Activated T-cell treated with anti-CD3 and anti-CD28 coated beads, Interleukin-2, amount 50 U/mL, for 72 hours (primary cell): ENCODE measurements around the gene HOXA6. TPM values are rescaled to one million over a fixed set of nuclear protein-coding genes. Genes with fewer than 3 reads are reported as not detected.
A peak's percentile ranks its signal among the peaks of the same experiment; 100 is the strongest.

Source experiments
- ATAC-seq, 2 donors: fragments of 150-1000 bp; cut with Tn5 transposase; replicated peaks in 1 of 2; 2 replicates each; pipeline ENCODE4 v1.10.0; 2021; ENCODE audit warnings: moderate library complexity in 2 of 2, mild to moderate bottlenecking in 1 of 2
- DNase-seq, 2 donors: peaks; one replicate each; pipeline ENCODE4 v3.0.0; 2021 to 2022; ENCODE audit warnings: mixed read lengths in 1 of 2
- H3K27ac Mint-ChIP-seq: one replicate; pipeline ENCODE4 v1.8.0; 2022; ENCODE audit warnings: mild to moderate bottlenecking, moderate library complexity, mixed read lengths
- H3K27me3 Mint-ChIP-seq: one replicate; pipeline ENCODE4 v1.8.0; 2022; ENCODE audit warnings: low read depth, mixed read lengths
- H3K36me3 Mint-ChIP-seq, 2 donors: one replicate each; pipeline ENCODE4 v1.8.0; 2022; ENCODE audit warnings: mixed read lengths in 2 of 2, mild to moderate bottlenecking in 1 of 2; ENCODE audit not compliant: insufficient read depth in 2 of 2
- H3K4me1 Mint-ChIP-seq: one replicate; pipeline ENCODE4 v1.8.0; 2022; ENCODE audit warnings: low read depth, mixed read lengths
- H3K4me3 Mint-ChIP-seq, 2 donors: one replicate each; pipeline ENCODE4 v1.8.0; 2022; ENCODE audit warnings: mild to moderate bottlenecking in 2 of 2, mixed read lengths in 2 of 2, moderate library complexity in 2 of 2
- H3K9me3 Mint-ChIP-seq, 2 donors: one replicate each; pipeline ENCODE4 v1.8.0; 2022; ENCODE audit warnings: mixed read lengths in 2 of 2
- total RNA-seq, 2 donors: library from RNA; stranded (reverse); gene quantifications; one replicate each; pipeline ENCODE4 v1.2.3, GENCODE V29; 2022

Gene HOXA6
- total RNA-seq, result under 1 TPM in 1 of 2 donors, not detected in 1; 0.31 TPM

DNA sequence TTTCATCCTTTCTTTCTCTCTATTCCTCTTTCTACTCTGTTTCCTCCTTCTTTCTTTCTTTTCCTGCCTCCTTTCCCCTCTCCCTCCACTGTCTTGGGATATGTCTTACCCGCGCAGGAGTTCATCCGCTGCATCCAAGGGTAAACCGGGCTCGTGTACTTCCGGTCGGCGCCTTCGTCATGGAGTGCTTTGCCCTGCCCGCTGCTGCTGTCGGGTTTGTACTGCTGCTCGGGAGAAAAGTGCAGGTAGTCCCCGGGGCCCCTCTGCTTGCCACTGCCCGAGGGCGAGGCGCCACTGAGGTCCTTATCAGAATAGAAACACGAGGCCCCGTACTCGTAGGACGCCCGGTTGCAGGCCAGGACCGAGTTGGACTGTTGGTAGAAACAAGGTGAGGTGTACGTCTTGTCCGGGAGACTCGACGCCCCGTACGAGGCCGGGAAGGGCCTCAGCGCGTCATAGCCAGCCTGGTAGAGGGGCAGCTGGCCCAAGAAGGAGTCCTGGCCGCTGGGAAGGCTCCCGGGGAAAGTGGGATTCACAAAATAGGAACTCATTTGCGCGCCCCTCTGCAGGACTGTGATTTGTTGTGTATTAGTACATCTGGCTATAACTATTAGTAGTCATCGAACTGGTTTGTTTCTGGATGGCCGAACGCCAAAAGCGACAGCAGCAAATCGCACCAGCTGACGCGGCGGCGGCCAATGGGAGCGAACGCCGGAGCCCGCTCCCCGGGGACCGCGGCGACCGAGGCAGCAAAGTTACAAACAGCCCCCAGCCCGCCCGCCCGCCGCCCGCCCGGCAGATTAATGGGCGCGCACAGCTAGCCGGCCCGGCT is at the start of gene HOXA6:
Gene HOXA6 (minus strand): TSS at position 576 of the 832 bp plus-strand sequence. CDS start 25 bp downstream, at position 551.
- H3K4me3 Mint-ChIP-seq, result peak within 1 kb of the TSS; percentile 66 to 84
- no peak within 1 kb of the TSS for H3K27ac Mint-ChIP-seq
- no peak for DNase-seq
- no peak for ATAC-seq
- no peaks in the 10 kb centered on the region for H3K9me3 Mint-ChIP-seq
- peaks cover 74% of the 10 kb centered on the region for H3K27me3 Mint-ChIP-seq
- peaks cover 30% of the 10 kb centered on the region for H3K4me1 Mint-ChIP-seq
- no peaks in the 10 kb centered on the region for H3K36me3 Mint-ChIP-seq

DNA sequence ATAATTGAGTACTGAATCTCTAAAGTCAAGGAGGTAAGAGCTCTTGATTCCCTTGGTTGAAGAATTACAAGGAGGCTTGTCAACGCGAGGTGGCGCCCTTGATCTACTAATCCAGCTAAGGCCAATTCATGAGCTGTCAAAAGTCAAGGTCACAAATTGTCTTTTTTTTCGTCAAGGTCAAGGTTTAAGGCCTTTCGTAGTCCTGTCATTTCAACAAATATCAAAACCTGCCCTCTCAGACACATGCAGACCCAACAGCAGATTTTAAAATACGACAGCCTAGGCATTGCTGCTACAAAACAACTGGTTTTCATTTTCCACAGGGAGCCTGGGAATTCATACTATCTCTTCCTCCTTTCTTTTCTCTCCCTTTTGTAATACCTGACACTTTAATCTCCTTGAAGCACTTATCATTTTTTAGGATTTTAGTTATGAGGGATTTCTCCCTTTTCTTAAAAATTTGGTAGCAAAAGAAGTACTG is 48.8 kb upstream of the HOXA6 start:
- ATAC-seq (peak; percentile 43 to 49), DNase-seq (peak; percentile 85)
- Mint-ChIP-seq H3K27ac (peak overlapping the region; percentile 85), H3K36me3 (no peaks in the 10 kb centered on the region), H3K27me3 (peaks cover 80% of the 10 kb centered on the region), H3K9me3 (no peaks in the 10 kb centered on the region), H3K4me1 (peaks cover 35% of the 10 kb centered on the region), H3K4me3 (no peak overlapping the region)

GRCh38 chr7:27194686-27195379 is 47.3 kb upstream of the HOXA6 start:
- ATAC-seq, result no peak
- Mint-ChIP-seq H3K36me3 (no peaks in the 10 kb centered on the region), H3K9me3 (no peaks in the 10 kb centered on the region), H3K27ac (no peak overlapping the region), H3K4me1 (peaks cover 29% of the 10 kb centered on the region), H3K27me3 (peaks cover 85% of the 10 kb centered on the region), H3K4me3 (no peak overlapping the region)
- DNase-seq, result no peak

DNA sequence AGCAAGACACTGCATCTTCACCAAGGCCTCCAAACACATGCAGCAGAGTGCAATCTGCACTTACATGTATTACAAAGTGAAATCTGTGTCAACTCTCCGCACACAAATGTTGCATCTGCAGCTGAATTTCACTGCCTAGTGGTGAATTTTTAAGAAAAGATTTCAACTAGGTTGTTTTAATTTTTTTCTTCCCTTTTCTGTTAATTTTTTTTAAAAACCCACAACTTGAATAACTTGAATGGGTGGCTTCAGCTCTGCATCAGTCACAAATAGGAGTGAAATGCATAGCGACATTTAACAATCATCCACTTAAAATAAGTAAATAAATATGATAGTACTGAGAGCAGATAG is 46.4 kb upstream of the HOXA6 start:
- Mint-ChIP-seq H3K4me3 (peak overlapping the region; percentile 42 to 51), H3K27ac (no peak overlapping the region), H3K9me3 (no peaks in the 10 kb centered on the region), H3K36me3 (no peaks in the 10 kb centered on the region), H3K4me1 (peaks cover 32% of the 10 kb centered on the region), H3K27me3 (peaks cover 92% of the 10 kb centered on the region)
- DNase-seq (no peak), ATAC-seq (no peak)

DNA sequence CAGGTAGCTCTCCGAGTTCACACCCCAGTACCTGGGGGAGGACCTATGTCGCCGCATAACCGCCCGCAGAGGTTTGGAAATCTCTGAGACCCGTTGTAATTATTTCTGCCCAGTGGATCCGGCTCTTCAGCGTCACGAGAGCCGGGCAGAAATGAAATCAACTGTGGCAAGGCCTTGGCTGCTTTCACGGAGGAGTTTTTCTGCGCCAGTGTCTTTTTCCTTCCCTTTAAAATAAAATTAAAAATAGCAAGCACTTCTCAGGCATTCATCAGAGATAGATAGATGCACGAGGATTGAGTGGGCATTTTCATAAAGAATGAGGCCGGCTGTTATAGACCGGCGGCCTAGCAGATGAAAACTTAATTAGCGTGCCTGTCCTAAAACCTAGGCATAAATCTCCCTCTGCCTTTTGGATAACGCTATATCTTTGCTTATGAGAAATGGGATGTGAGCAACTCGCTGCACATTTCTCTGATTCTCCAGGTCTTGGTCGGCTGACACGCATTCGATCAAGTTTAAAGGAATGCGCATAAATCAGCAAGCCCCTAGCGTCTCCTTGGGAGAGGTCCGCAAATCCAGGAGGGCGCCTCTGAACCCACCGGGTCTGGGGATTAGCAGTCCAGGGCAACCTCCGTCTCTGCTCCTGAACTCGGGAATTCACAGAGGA is 45.9 kb upstream of the HOXA6 start:
- Mint-ChIP-seq H3K4me3 (peak overlapping the region; percentile 42 to 51), H3K27me3 (peaks cover 92% of the 10 kb centered on the region), H3K27ac (no peak overlapping the region), H3K36me3 (no peaks in the 10 kb centered on the region), H3K9me3 (no peaks in the 10 kb centered on the region), H3K4me1 (peaks cover 34% of the 10 kb centered on the region)
- ATAC-seq (no peak), DNase-seq (no peak)

- Mint-ChIP-seq H3K4me3 (peak overlapping the region; percentile 73 to 75), H3K4me1 (peaks cover 36% of the 10 kb centered on the region), H3K36me3 (no peaks in the 10 kb centered on the region), H3K27me3 (peaks cover 92% of the 10 kb centered on the region), H3K27ac (no peak overlapping the region), H3K9me3 (no peaks in the 10 kb centered on the region)
- DNase-seq (no peak), ATAC-seq (peak; percentile 51 to 58)
These were observed 45.2 kb upstream of the HOXA6 start for GRCh38 chr7:27192546-27193334.

DNA sequence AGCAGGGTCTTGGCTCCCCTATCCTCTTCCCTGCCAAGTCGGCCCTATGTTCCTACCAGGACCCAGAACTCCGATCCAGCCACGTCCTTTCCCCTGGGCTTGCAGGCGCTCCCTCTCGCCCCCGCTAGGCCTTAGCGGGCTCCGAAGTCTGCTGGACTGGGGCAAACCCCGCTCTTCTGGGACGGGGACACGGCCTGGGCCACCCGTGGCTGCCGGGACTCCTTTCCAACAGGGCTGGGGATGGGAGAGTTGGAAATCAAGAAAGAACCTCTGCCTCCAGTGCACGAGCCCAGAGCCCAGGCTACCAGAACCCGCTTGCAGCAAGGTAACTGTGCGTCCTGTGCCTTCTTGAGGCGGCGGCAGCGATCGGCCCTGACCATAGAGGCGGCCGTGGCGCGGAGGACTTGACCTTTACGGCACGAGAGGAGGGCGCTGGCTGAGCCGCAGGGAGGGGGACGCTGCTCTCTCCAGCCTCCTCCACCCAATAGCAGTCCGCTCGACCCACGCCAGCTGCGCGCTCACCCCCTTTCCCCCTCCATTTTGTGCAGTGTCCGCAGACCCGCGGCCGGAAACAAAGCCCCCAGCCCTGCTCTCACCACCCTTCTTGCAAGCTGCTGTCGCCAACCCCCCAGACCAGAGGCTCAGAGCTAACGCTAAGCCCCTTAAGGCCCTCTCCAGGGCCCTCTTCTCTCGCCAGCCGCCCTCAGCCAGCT is 44.4 kb upstream of the HOXA6 start:
- peak overlapping the region; percentile 73 to 75 for H3K4me3 Mint-ChIP-seq
- H3K36me3 Mint-ChIP-seq, result no peaks in the 10 kb centered on the region
- DNase-seq (no peak), ATAC-seq (peak in 1 of 2 donors; percentile 10)
- no peaks in the 10 kb centered on the region for H3K9me3 Mint-ChIP-seq
- H3K27ac Mint-ChIP-seq, result no peak overlapping the region
- H3K4me1 Mint-ChIP-seq, result peaks cover 41% of the 10 kb centered on the region
- H3K27me3 Mint-ChIP-seq, result peaks cover 92% of the 10 kb centered on the region

GRCh38 chr7:27191161-27191731 is 43.7 kb upstream of the HOXA6 start:
- no peak for DNase-seq
- no peaks in the 10 kb centered on the region for H3K9me3 Mint-ChIP-seq
- H3K4me3 Mint-ChIP-seq, result no peak overlapping the region
- ATAC-seq, result no peak
- no peak overlapping the region for H3K27ac Mint-ChIP-seq
- no peaks in the 10 kb centered on the region for H3K36me3 Mint-ChIP-seq
- peaks cover 92% of the 10 kb centered on the region for H3K27me3 Mint-ChIP-seq
- H3K4me1 Mint-ChIP-seq, result peaks cover 43% of the 10 kb centered on the region

- no peak for DNase-seq
- ATAC-seq, result no peak
- Mint-ChIP-seq H3K4me1 (peaks cover 54% of the 10 kb centered on the region), H3K27ac (no peak overlapping the region), H3K4me3 (no peak overlapping the region), H3K9me3 (no peaks in the 10 kb centered on the region), H3K36me3 (no peaks in the 10 kb centered on the region), H3K27me3 (peaks cover 93% of the 10 kb centered on the region)
These were observed 42.6 kb upstream of the HOXA6 start for GRCh38 chr7:27189997-27190748.

DNA sequence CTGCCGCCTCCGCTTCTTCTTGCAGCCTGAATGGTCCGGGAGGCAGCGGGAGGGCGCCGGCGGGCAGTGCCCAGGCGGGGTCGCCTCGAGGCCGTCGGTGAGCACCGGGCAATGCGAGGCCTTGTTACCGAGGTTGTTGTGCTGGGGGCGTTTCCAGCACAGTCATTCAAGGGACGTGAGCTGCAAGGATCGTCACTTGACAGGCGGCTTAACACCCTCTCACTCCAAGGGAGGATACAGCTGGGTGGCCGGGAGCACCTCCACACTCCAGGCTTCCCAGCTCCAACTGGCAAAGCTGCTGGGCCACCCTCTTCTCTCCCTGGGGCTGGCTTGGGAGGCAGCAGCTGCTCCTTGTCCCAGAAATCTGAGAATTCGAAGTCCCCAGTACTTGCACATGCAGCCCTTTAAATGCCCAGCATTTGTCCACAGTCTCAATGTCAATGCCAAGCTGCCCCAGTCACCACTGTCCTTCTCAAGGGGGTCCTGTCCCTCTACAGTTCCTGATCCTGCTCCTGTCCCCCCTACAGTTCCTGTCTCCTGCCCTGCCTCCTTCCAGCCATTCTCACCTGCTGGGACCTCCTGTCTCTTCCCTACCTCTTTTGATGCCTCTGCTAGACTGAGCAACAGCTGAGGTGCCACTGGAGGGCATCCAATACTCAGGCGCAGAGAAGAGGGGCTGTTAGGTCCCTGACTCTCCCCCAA is 41.9 kb upstream of the HOXA6 start:
- DNase-seq, result peak in 1 of 2 donors; percentile 1
- H3K4me1 Mint-ChIP-seq, result peaks cover 60% of the 10 kb centered on the region
- H3K27me3 Mint-ChIP-seq, result peaks cover 93% of the 10 kb centered on the region
- H3K27ac Mint-ChIP-seq, result no peak overlapping the region
- ATAC-seq, result no peak
- peak overlapping the region; percentile 75 to 86 for H3K4me3 Mint-ChIP-seq
- no peaks in the 10 kb centered on the region for H3K36me3 Mint-ChIP-seq
- no peaks in the 10 kb centered on the region for H3K9me3 Mint-ChIP-seq
